SKM-1 (cell line): ENCODE data around the gene LEUTX.
A peak's percentile ranks its signal among the peaks of the same experiment; 100 is the strongest.

Experiments used
- DNase-seq: peaks from one replicate; lab custom pipeline; 2025; ENCODE audit not compliant: unreplicated experiment; lab: John Stamatoyannopoulos, UW

The LEUTX gene

GRCh38 chr19:39820696-39821095, 42.0 kb downstream of the LEUTX start:
- no peak for DNase-seq

- no peak for DNase-seq
Observed at GRCh38 chr19:39823686-39824085, 45.0 kb downstream of the LEUTX start.

DNA sequence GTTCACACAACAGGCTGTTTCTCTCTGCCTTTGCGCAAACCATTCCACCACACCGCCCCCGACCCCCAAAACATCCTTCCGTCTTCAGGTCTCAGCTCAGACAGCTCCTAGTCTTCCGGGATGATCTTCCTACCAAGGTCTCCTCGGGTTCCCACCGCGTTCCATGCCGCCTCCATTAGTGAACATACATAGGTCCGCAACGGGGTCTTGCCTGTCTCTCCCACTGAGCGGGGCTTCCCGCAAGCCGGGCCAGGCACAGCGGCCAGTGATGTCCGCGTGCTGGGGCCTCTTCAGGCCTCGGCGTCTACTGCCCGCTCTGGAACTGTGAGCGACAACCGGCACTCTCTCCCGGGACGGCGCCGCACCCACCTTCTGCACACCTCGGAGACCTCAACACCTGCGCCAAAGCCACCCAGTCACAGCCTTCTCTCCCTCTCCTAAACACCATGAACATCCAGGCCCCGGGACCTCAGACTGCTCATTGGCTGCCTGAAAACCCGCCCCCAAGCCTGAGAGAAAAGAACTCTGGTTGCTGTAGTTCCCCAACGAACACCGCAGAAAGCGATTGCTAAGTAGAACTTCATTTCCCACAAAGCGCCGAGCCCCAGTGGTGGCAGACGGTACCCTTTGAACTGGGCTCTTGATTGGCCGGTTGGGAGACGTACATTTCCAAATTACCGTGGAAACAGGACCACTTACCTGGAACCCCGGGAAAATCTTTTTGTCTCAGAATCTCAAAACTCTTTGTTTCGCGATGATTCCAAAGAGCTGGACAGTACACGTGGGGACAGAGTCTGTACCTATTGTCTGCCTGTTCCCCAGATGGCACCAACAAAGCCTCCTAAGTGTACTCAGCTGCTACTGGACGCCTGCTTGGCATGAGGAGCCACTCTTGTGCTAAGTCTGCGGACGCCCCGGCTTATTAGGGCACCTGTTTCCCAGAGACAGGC, 45.8 kb downstream of the LEUTX start:
- DNase-seq = peak; percentile 88

- no peak for DNase-seq
Observed at GRCh38 chr19:39825093-39825463, 46.4 kb downstream of the LEUTX start.

DNA sequence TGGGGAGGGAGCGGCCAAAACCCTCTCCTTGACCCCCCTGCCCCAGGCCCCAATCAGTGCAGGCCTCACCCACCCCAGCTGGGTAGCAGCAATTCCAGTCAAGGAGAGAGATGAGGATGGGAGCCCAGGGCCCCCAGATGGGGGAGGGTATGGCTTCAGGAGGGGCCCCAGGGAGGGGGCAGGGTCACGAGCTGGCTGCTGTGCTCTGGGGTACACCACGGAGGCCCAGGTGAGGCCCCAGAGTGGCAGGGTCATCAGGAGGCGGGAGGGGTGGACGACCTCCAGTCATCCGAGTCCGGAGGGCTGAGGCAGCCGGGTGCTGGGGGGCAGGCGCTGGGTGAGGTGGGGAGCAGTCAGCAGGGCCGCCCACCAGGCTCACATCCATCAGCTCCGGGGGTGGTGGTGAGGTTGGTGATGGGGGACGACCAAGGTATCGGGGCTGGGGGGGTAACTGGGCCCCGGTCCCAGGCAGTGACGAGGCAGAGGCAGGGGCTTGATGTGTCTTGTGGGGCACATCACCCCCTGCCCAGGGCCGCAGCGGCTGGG, 47.0 kb downstream of the LEUTX start:
- no peak for DNase-seq

GRCh38 chr19:39826311-39826945, 47.8 kb downstream of the LEUTX start:
- no peak for DNase-seq

GRCh38 chr19:39827216-39827615, 48.6 kb downstream of the LEUTX start:
- DNase-seq = no peak

DNA sequence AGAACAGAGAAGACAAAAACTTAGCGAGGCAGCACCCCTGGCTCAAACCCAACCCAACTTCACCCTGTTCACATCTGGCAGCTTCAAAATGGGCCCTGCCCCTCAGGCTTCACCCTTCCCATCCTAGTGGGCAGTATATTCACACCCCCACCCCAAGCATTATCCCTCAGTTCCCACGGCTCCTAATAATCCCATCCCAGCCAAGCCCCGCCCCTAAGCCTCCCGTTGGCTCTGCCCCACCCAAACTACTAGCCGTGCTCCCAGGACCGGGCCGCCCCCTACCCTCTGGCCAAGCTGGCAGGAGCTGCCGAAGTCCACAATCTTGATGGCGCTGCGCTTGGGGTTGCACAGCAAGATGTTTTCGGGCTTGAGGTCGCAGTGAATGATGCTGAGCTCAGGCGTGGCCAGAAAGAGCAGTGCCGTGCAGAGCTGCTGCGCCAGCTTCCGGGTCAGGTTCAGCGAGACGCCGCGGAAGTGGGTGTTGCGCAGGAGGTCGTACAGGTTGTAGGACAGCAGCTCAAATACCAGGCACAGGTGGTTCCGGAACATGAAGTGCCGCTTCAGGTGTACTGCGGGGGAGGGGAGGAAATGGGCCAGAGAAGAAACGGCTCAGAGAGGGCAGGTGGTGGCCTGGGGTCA, 49.5 kb downstream of the LEUTX start:
- no peak for DNase-seq

- no peak for DNase-seq
Observed at GRCh38 chr19:39828654-39829032, 50.0 kb downstream of the LEUTX start.

- DNase-seq = no peak
Observed at GRCh38 chr19:39829702-39830275, 51.1 kb downstream of the LEUTX start.

- no peak for DNase-seq
Observed at GRCh38 chr19:39830406-39830805, 51.8 kb downstream of the LEUTX start.

DNA sequence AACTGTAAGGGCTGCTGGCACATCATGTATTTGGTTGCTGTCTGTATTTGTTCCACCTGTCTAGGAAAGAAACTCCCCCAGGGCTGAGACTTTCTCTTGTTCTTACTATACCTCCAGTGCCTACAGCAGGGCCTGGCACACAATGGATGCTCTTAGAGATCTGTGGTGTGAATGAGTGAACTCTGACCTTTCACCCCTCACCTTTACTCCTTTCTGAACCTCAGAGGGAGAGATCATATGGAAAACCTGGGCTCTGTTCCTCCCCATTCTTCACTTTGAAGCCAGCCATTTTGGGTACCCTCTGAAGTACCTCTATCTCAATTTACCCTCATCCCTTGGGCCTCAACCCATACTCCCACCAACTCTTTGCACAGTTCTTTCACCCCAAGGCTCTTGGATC, 52.2 kb downstream of the LEUTX start:
- DNase-seq = no peak

- no peak for DNase-seq
Observed at GRCh38 chr19:39831679-39832078, 53.0 kb downstream of the LEUTX start.

- no peak for DNase-seq
Observed at GRCh38 chr19:39832341-39833083, 53.9 kb downstream of the LEUTX start.

GRCh38 chr19:39833160-39833463, 54.5 kb downstream of the LEUTX start:
- DNase-seq = no peak

DNA sequence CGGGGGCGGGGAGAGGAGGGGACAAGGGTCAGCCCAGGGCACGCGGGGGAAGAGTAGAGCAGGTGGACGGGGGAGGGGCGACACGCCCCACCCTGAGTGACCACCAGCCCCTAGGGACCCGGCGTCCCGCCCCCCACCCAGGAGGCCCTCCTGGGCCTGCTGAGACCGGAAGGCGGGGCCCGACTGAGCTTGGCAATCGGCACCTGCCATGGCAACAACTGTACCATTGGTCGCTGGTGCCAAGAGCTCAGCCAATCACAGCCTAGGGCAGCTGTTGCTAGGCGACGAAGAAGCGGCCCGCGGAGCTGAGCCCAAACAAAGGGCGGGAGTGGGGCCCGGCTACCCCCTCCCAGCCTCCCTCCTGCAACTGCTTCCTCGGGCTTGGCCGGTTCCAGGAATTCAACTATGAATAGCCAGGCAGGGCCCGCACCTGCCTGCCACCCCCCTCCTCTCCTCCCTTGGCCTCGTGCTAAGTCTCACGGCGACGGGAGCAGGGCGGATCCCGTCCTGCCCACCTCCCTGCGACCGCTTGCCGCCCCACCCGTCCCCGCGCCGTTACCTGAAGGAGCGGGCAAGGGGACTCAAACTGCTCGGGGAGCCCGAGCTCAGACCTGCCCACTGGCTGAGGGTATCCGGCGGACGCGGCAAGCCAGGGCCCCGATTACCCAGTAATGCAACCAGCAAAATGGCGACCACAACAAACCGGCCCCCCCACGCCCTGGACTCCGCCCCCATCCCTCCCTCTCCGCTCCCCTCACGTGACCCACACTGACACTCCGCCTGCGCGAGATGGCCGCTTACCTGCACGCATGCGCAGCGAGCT, 55.0 kb downstream of the LEUTX start, which contains the start of gene DYRK1B:
Gene DYRK1B, minus strand, starts transcription at position 699 of the 823 bp plus-strand sequence. CDS start 2,295 bp downstream, outside the sequence.
- no peak for DNase-seq

DNA sequence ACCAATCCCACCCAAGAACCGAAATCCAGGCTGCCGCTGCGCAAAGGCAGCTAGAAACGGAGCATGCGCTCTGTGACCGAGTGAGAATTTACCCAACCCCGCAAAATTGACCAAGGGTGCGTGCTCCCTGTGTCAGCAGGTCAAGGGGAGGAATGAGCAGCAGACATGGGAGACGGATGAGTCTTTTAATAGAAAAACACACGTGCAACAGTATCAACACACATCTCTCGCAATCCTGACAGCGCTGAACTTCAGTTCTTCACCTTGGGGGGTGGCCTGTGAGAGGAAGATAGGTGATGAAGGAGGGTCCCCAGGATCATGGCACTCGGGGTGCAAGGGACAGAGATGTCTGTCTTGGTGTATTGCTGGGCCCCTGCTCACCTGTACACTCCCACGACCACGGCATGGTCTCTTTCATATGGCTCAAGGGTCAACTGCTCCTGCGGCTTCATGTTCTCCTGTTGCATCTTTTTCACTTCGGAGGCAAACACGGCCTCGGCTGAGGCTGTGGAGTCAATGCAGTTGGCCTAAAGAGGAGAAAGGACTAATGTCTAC, 55.7 kb downstream of the LEUTX start:
- DNase-seq = no peak
